NCI-H2081 (cell line): ENCODE results near the gene HRH2.
"Not testable (repeated sequence)": the region's sequence is repeated elsewhere in the genome, so short reads cannot be mapped to it uniquely, and the experiment has no call there.

Experiments used
- DNase-seq, 2 experiments: peaks; one replicate each; lab custom pipeline; 2025; lab: John Stamatoyannopoulos, UW

Gene HRH2

GRCh38 chr5:175646251-175646650 lies 11.6 kb upstream of the HRH2 start:
- DNase-seq: no peak

GRCh38 chr5:175649967-175650366 lies 7.9 kb upstream of the HRH2 start:
- no peak for DNase-seq

DNA sequence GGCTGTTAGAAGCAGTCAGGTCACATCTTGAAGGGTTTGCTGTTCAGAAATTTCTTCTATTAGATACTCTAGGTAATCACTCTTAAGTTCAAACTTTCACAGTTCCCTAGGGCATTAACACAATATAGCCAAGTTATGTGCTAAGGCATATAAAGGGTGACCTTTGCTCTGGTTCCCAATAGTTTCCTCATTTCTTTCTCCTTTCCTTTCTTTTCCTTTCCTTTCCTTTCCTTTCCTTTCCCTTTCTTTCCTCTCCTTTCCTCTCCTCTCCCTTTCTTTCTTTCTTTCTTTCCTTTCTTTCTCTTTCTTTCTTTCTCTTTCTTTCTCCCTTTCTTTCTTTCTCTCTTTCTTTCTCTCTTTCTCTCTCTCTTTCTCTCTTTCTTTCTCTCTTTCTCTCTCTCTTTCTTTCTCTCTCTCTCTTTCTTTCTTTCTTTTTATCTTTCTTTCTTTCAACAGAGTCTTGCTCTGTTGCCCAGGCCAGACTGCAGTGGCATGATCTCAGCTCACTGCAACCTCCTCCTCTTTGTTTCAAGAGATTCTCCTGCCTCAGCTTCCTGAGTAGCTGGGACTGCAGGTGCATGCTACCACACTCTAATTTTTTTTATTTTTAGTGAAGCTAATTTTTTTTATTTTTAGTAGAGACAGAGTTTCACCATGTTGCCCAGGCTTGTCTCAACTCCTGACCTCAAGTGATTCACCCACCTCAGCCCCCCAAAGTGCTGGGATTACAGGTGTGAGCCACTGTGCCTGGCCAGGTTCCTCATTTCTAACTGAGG lies 7.3 kb upstream of the HRH2 start:
- not testable (repeated sequence) for DNase-seq

- no peak for DNase-seq
These were observed 4.9 kb upstream of the HRH2 start for GRCh38 chr5:175652741-175653663.

- no peak for DNase-seq
These were observed 4.1 kb upstream of the HRH2 start for GRCh38 chr5:175653763-175654162.

GRCh38 chr5:175654339-175654738 lies 3.5 kb upstream of the HRH2 start:
- no peak for DNase-seq

DNA sequence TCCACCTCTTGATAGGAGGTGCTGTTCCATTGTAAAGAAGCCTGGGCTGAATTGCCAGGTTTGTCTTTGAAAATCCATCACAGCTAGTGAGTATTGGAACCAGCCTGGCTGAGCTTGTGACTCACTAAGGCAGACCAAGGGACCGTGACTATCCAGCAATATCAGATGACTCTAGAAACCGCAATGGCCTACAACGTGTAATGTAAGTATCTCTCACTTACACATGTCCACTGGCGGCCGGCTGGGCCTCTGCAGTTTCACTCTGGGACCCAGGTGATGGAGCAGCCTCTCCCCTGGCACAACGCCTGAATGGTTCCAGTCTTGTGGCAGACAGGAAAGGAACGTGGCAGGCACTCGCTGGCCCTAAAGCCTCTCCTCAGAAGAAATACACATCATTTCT lies 3.1 kb upstream of the HRH2 start:
- DNase-seq: no peak

- DNase-seq: no peak
These were observed 2.5 kb upstream of the HRH2 start for GRCh38 chr5:175655411-175655810.

DNA sequence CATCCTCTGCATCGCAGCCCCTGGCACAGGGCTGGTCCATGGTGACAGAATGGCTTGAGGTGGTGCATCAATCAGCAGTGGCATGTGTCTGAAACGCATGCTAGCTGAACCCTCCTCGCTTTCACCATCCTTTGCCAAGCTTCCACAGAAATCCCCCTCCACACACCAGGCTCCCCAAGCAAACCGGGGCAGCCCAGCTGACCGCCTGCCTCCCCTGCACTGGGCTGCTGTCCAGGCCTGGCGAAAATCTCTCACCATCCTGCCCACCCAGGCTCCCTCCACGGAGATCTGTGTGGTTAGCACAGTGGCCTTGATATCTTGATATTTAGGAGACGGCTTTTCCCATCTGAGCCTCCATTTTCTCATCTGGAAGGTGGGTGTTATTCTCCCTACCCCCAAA lies 905 bp upstream of the HRH2 start:
- DNase-seq: no peak

- no peak for DNase-seq
These were observed 651 bp downstream of the HRH2 start for GRCh38 chr5:175658299-175659145.

DNA sequence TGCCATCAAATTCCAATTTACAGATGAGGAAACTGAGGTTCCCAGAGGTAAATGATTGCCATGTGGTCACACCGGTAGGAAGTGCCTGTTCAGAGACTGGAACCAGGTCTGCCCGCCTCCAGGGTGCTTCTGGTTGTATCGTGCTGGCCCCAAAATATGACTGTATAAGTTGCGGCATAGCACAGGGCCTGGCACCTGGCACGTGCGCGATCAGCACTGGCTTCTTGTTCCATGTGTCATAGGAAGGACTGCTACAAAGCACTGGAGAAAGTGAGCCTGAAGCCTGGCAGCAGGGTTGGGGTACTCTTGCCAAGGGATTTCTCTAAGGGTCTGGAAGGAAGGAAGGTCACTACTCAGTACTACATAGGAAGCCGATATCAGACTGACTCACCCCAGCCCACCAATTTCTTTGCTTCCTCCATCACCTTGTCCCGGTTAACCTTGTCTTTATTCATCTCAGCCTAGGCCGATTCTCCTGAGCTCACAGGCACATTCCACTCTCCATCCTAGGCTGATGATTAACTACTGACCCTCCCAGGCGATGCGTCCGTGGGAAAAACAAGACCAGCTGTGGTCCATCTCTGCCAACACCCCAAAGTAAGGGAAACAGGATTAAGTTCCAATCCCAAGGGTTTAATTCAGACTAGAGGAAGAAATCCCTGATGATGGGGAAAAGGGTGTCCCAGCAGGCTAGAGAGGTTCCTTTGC lies 1.8 kb downstream of the HRH2 start:
- DNase-seq: no peak

GRCh38 chr5:175663186-175664184 lies 5.6 kb downstream of the HRH2 start:
- no peak for DNase-seq

DNA sequence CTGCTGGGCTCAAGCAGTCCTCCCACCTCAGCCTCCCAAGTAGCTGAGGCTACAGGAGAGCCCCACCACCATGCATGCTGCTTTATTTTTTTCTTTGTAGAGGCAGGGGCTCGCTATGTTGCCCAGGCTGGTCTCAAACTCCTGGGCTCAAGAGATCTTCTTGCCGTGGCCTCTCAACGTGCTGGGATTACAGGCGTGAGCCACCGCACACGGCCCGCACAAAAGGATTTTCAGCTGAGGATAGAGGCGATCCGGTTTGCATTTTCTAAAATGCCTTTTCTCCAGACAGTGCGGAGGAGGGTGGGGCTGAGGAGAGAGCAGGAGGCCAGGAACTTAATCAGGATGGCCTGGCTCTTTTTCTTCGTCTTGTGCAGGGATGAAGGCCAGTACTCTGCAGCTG lies 6.9 kb downstream of the HRH2 start:
- no peak for DNase-seq

DNA sequence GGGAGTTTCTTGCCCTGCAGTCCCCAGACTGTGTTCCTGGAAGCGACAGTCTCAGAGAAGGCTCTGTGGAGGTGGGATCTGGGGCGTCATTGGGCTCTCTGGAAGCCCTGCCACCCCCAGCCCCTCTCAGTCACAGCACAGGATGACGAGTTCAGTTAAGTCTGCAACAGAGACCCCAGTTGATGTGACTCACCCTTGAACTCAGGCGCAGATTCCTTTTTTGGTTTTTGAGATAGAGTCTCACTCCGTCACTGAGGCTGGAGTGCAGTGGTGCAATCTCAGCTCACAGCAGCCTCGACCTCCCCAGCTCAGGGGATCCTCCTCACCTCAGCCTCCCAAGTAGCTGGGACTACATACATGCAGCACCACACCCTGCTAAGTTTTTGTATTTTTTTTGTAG lies 8.3 kb downstream of the HRH2 start:
- no peak for DNase-seq

GRCh38 chr5:175668006-175668405 lies 10.1 kb downstream of the HRH2 start:
- DNase-seq: no peak

GRCh38 chr5:175670372-175670771 lies 12.5 kb downstream of the HRH2 start:
- no peak for DNase-seq

GRCh38 chr5:175671013-175671412 lies 13.1 kb downstream of the HRH2 start:
- no peak for DNase-seq

DNA sequence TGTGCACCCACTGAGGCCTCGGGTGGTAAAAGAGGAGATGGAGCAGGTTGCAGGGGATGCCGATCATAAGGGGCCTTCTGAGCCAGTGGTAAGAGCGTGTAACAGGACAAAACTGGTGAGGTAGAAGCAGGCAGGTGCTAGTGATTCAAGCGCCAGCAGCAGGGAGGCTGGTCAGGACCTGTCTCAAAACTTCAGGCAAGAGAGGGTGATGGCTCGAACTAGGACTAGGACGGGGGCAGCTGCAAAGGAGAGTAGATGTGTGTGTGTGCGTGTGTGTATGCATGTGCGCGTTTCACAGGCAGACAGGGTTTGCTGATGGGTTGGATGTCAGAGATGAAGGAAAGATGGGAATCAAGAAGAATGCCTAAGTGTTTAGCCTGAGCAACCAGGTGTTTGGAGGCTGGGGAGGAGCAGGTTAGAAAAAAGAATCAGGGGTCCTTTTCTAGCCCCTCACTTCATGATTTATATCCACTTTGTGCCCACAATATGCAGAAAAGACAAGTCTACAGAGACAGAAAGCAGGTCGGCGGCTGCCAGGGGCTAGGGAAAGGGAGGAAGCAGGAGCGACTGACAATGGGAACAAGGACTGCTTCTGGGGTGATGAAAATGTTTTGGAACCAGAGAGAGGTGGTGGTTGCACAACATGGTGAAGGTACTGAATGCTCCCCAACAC lies 15.2 kb downstream of the HRH2 start:
- DNase-seq: no peak

DNA sequence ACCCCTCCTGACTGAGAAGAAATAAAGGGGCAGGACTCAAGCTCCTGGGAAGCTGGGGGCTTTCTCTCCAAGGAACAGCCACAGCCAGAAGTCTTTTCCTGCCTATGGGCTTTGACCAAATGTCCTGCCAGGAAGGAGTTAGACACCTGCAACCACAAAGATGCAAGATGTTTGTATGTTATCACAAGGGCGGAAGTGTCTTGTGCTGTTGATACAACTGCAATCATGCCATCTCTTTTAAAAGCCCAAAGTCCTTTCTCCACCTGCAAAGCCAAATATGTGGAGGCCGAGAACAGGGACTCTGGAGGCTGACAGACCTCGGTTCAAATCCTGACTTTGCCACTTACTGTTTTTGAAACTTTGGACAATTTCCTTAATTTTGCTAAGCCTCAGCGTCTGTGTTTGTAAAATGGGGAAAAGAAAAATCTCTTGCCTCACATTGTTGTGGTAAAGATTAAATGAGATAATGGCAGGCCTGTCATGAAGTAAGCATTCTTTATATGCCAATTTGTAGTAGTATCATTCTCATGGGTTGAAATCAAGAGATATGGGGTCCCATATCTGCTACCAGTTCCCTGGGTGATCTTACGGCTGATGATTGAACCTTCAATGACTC lies 17.0 kb downstream of the HRH2 start:
- no peak for DNase-seq
